Measurements from ENCODE around the gene FNBP1.

The FNBP1 gene

DNA sequence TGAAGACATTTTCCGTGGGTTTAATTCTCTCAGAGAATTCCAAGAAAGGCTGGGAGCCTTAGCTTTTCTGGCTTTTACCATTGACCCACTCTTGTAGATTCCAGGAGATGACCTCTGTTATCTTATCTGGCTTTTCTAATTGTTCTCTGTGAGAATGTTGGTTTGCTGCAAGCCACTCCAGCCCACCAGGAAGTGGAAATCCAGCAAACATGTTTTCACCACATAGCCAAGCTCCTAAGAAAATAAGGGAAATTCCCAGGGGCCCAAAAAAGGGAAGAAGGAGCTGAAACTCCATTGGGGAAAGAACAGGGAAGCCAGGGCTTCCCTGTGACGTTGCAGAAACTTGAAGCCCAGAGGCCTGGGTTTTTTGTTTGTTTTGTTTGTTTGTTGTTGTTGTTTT, 30.4 kb upstream of the FNBP1 start:
- DNase-seq (ENCODE audit: low read depth) = no peak
- TF ChIP-seq, protein P1, sequence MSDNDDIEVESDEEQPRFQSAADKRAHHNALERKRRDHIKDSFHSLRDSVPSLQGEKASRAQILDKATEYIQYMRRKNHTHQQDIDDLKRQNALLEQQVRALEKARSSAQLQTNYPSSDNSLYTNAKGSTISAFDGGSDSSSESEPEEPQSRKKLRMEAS (IDR thresholded peaks at IDR 0.05; ENCODE audit: low read depth, low read length) = no peak
- H3K4me3 ChIP-seq (ENCODE audit: low read depth, low read length) = no peak overlapping the region

DNA sequence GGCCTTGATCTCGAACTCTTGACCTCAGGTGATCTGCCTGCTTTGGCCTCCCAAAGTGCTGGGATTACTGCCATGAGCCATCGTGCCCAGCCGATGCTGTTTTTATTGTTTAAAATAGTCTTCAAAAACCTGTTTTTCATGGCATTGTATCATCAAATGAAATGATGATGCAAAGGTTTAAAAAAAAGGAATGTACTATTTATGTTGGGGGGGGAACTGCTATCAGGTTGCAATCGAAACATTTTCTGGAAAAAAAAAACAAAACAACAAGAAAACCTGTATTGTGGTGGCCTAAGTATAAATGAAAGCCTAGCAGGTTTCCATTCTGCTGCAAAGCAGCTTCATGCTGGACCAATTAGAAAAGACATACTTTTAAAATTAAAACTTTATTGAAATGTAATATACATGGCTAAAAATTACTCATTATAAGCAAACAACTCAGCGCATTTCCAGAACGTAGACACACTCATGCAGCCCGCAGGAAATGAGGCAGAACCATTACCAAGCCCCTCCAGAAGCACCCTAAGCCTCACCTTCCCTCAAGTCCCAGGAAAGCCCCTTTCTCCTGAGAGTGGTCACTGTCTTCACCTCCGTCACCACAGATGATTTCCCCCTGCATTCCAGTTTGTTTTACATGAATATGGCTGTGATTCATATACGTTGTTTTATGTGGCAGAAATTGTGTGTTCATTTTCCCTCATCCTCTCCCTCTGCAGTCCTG, 29.7 kb upstream of the FNBP1 start:
- TF ChIP-seq POLR2A (IDR thresholded peaks at IDR 0.05; ENCODE audit: extremely low read depth, insufficient read length) (no peak), MYC (IDR thresholded peaks at IDR 0.05; ENCODE audit: low read depth, low read length) (no peak)
- TF ChIP-seq, protein P2, sequence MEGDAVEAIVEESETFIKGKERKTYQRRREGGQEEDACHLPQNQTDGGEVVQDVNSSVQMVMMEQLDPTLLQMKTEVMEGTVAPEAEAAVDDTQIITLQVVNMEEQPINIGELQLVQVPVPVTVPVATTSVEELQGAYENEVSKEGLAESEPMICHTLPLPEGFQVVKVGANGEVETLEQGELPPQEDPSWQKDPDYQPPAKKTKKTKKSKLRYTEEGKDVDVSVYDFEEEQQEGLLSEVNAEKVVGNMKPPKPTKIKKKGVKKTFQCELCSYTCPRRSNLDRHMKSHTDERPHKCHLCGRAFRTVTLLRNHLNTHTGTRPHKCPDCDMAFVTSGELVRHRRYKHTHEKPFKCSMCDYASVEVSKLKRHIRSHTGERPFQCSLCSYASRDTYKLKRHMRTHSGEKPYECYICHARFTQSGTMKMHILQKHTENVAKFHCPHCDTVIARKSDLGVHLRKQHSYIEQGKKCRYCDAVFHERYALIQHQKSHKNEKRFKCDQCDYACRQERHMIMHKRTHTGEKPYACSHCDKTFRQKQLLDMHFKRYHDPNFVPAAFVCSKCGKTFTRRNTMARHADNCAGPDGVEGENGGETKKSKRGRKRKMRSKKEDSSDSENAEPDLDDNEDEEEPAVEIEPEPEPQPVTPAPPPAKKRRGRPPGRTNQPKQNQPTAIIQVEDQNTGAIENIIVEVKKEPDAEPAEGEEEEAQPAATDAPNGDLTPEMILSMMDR (IDR thresholded peaks at IDR 0.05; ENCODE audit: low read depth, low read length) = no peak
- TF ChIP-seq, protein P1 (IDR thresholded peaks at IDR 0.05; ENCODE audit: low read depth, low read length) = no peak

DNA sequence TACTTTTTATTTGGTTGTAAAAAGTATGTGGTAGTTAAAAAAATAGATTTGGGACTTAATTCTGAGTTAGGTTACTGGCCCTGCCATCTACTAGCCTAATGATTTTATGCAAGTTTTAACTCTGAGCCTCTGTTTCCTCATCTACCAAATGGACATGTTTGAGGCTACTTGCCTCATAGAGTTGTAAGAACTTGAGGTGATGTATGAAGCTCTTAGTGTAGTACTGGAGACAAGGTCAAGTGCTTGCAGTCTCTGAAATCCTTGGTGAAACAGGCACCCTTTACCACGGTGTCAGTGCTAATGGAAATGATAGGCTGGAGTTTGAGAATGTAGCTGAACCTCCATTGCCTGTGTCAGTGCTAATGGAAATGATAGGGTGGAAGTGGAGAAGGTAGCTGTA, 26.1 kb upstream of the FNBP1 start:
- peak; percentile 24 for DNase-seq (ENCODE audit: low read depth)
- H3K4me3 ChIP-seq (ENCODE audit: low read depth, low read length) = no peak overlapping the region
- TF ChIP-seq, protein P1 (IDR thresholded peaks at IDR 0.05; ENCODE audit: low read depth, low read length) = no peak
- TF ChIP-seq, protein P2 (IDR thresholded peaks at IDR 0.05; ENCODE audit: low read depth, low read length) = no peak

More for the DNA sequence above, 29.7 kb upstream of the FNBP1 start:
- DNase-seq (ENCODE audit: low read depth) = no peak
- no peak overlapping the region for H3K4me3 ChIP-seq (ENCODE audit: low read depth, low read length)

DNA sequence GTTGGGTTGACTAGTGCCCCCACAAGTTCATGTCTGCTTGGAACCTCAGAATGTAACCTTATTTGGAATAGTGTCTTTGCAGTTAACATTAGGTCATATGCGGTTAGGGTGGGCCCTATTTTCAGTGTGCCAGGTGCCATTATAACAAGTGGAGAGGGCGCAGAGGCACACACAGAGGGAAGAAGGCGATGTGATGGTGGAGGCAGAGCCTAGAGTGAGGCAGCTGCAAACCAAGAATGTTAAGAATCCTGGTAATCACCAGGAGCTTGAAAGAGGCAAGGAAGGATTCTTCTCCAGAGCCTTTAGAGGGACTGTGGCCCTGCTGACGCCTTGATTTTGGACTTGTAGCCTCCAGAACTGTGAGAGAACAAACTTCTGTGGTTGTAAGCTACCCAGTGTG, 21.6 kb upstream of the FNBP1 start:
- TF ChIP-seq MYC (IDR thresholded peaks at IDR 0.05; ENCODE audit: low read depth, low read length) (no peak), POLR2A (IDR thresholded peaks at IDR 0.05; ENCODE audit: extremely low read depth, insufficient read length) (no peak)
- TF ChIP-seq, protein P1 (IDR thresholded peaks at IDR 0.05; ENCODE audit: low read depth, low read length) = no peak
- TF ChIP-seq, protein P2 (IDR thresholded peaks at IDR 0.05; ENCODE audit: low read depth, low read length) = no peak
- DNase-seq (ENCODE audit: low read depth) = no peak
- H3K4me3 ChIP-seq (ENCODE audit: low read depth, low read length) = no peak overlapping the region

DNA sequence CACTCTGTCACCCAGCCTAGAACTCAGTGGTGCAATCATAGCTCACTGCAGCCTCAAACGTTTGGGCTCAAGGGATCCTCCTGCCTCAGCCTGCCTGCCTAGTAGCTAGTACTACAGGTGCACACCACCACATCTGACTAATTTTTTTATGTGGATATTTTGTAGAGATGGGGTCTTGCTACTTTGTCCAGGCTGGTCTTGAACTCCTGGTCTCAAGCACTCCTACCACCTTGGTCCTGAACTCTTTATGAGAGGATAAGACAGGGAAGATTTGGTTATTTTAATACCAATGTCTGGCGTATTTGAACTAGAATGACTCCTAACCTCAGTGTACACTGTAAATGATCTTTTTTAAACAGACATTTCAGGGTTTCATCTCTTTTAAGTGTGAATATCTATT, 19.8 kb upstream of the FNBP1 start:
- TF ChIP-seq, protein P2 (IDR thresholded peaks at IDR 0.05; ENCODE audit: low read depth, low read length) = no peak
- TF ChIP-seq POLR2A (IDR thresholded peaks at IDR 0.05; ENCODE audit: extremely low read depth, insufficient read length) (no peak), MYC (IDR thresholded peaks at IDR 0.05; ENCODE audit: low read depth, low read length) (no peak)
- TF ChIP-seq, protein P1 (IDR thresholded peaks at IDR 0.05; ENCODE audit: low read depth, low read length) = no peak

DNA sequence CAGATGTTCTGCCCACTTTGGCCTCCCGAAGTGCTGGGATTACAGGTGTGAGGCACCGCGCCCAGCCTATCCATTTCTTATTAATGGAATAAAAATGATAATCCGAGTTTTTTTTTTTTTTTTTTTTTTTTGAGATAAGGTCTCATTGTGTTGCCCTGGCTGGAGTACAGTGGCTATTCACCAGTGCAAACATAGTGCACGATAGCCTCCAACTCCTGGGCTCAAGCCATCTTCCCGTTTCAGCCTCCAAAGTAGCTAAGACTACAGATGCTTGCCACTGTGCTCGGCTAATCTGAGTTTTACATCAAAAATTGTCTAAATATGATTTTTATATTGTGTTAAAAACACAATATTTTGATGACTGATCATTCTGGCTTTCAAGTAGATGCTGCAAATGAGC, 17.3 kb upstream of the FNBP1 start:
- no peak for TF ChIP-seq POLR2A (IDR thresholded peaks at IDR 0.05; ENCODE audit: extremely low read depth, insufficient read length)
- TF ChIP-seq MYC (IDR thresholded peaks at IDR 0.05; ENCODE audit: low read depth, low read length) = no peak
- TF ChIP-seq, protein P1 (IDR thresholded peaks at IDR 0.05; ENCODE audit: low read depth, low read length) = no peak
- TF ChIP-seq, protein P2 (IDR thresholded peaks at IDR 0.05; ENCODE audit: low read depth, low read length) = no peak
- DNase-seq (ENCODE audit: low read depth) = no peak
- no peak overlapping the region for H3K4me3 ChIP-seq (ENCODE audit: low read depth, low read length)

More for the DNA sequence above, 19.8 kb upstream of the FNBP1 start:
- no peak overlapping the region for H3K4me3 ChIP-seq (ENCODE audit: low read depth, low read length)
- no peak for DNase-seq (ENCODE audit: low read depth)
